Spleen (tissue), 11 donors: Measurements from ENCODE around the gene TAP1. TPM values are rescaled to one million over a fixed set of nuclear protein-coding genes. Genes with fewer than 3 reads are reported as not detected.

Experiments
- DNase-seq: peaks from one replicate; pipeline ENCODE4 v3.0.0-alpha.2; 2020
- H3K27ac ChIP-seq, 8 donors: fragments of 200-600 bp; sonication (generic) in 7 of 8; 1 replicate in 4 of 8; 2 replicates in 4 of 8; pipeline versions ENCODE4 v1.5.0 to v1.8.0; 2016 to 2021; ENCODE audit warnings: inconsistent platforms in 4 of 8, mild to moderate bottlenecking in 4 of 8, moderate library complexity in 1 of 8
- H3K27me3 ChIP-seq, 7 donors: fragments of 200-600 bp; sonication (generic) in 6 of 7; replicated peaks in 1 of 7; 1 replicate in 4 of 7; 2 replicates in 3 of 7; pipeline versions ENCODE4 v1.5.0 to v1.8.0; 2016 to 2021; ENCODE audit warnings: inconsistent platforms in 3 of 7, mild to moderate bottlenecking in 1 of 7
- H3K36me3 ChIP-seq, 6 donors: fragments of 200-600 bp; sonication (generic) in 5 of 6; 1 replicate in 4 of 6; 2 replicates in 2 of 6; pipeline versions ENCODE4 v1.5.0 to v1.8.0; 2016 to 2021; ENCODE audit warnings: inconsistent platforms in 2 of 6
- H3K4me1 ChIP-seq, 6 donors: fragments of 200-600 bp; sonication (generic) in 5 of 6; 1 replicate in 3 of 6; 2 replicates in 3 of 6; pipeline versions ENCODE4 v1.5.0 to v1.8.0; 2016 to 2021; ENCODE audit warnings: inconsistent platforms in 3 of 6
- H3K4me3 ChIP-seq, 8 donors: fragments of 200-600 bp; sonication (generic) in 7 of 8; 1 replicate in 4 of 8; 2 replicates in 4 of 8; pipeline versions ENCODE4 v1.5.0 to v1.8.0; 2016 to 2021; ENCODE audit warnings: inconsistent platforms in 4 of 8, mild to moderate bottlenecking in 4 of 8, moderate library complexity in 2 of 8
- H3K9me3 ChIP-seq, 8 donors: fragments of 200-600 bp; sonication (generic) in 7 of 8; 1 replicate in 4 of 8; 2 replicates in 4 of 8; pipeline versions ENCODE4 v1.5.0 to v1.8.0; 2016 to 2021; ENCODE audit warnings: inconsistent platforms in 4 of 8
- CTCF ChIP-seq, 11 experiments: fragments of 200-600 bp in 7 of 11; fragments of 450-650 bp in 4 of 11; sonication (generic) in 4 of 11; IDR thresholded peaks in 8 of 11; conservative IDR thresholded peaks in 3 of 11; 1 replicate in 7 of 11; 2 replicates in 4 of 11; pipeline versions ENCODE4 v1.4.0 to v1.8.0; 2016 to 2021; ENCODE audit warnings: antibody characterized with exemption in 11 of 11, inconsistent platforms in 4 of 11, mild to moderate bottlenecking in 1 of 11
- POLR2A ChIP-seq, 3 donors: fragments of 450-650 bp; IDR thresholded peaks; one replicate each; pipeline ENCODE4 v1.5.1; 2017; ENCODE audit warnings: antibody characterized with exemption in 3 of 3, mild to moderate bottlenecking in 1 of 3
- POLR2AphosphoS5 ChIP-seq, 3 donors: sonication (generic); formaldehyde crosslinking; IDR thresholded peaks; one replicate each; pipeline ENCODE4 v1.5.1; 2017; ENCODE audit warnings: antibody characterized with exemption in 3 of 3
- WGBS, 5 donors: extraction: QIAGEN DNeasy Blood & Tissue Kit in 3 of 5; methylation state at CpG; one replicate each; pipeline versions ENCODE4 v1.1.5 to v1.1.7; 2013 to 2018; 5-methylcytosine and 5-hydroxymethylcytosine counted together
- intact Hi-C: fragments of 100-400 bp; cut with DNase I; formaldehyde crosslinking; loops from one replicate; pipeline ENCODE4 v1.15.0; 2023; ENCODE audit warnings: low total_unique reads
- polyA plus RNA-seq, 3 donors: library from polyadenylated mRNA; stranded (reverse); fragments of 200-250 nt; gene quantifications; one replicate each; pipeline ENCODE4 v1.2.1, GENCODE V29; 2013
- total RNA-seq, 7 donors: library from RNA; depleted of rRNA in 3 of 7; stranded (reverse); fragments of >200 nt in 3 of 7; fragmentation: NEBNext Ultra II Directional in 4 of 7; extraction: Animal tissue kit (Norgen Biotek cat#: 25700) in 4 of 7; gene quantifications; one replicate each; pipeline versions ENCODE4 v1.1.0 to v1.2.1, GENCODE V29; 2016 to 2021
- donor health status: healthy with polysubstance abuse.
- donor health status: DM: no; HTN: no; CAD: no; lungs with moderate emphysema.
- donor health status: DM: no; HTN: no; CAD: no.
- donor health status: Bipolar disorder and iron deficiency.
- donor health status: healthy.
- donor health status: DM: no; HTN: no; CAD: no.
- donor health status: DM: yes; HTN: yes; CAD: no.

Gene TAP1
- total and polyA plus RNA-seq, 10 donors = 98.5 to 172 (median 147) TPM

- Histone ChIP-seq H3K27me3 (no peaks in the 10 kb centered on the region), H3K4me3 (peak overlapping the region in 1 of 8 donors; percentile 84), H3K9me3 (no peaks in the 10 kb centered on the region), H3K4me1 (peaks cover 36 to 95% (median 64%) of the 10 kb centered on the region in 6 donors), H3K27ac (peak overlapping the region in 1 of 8 donors; percentile 98), H3K36me3 (peaks cover 0 to 79% (median 53%) of the 10 kb centered on the region in 6 donors)
- intact Hi-C loops = no loop called here
- TF ChIP-seq CTCF (IDR thresholded peaks at IDR 0.05 in 8 of 11, conservative IDR thresholded peaks at IDR 0.05 in 3 of 11) = no peak
- TF ChIP-seq POLR2A (IDR thresholded peaks at IDR 0.05) = no peak
- TF ChIP-seq POLR2AphosphoS5 (IDR thresholded peaks at IDR 0.05) = no peak
- WGBS, 5 donors = 77 to 98% (median 89%) methylated on average over 2 of the region's 2 CpGs
- DNase-seq = no peak
These were observed 16.6 kb downstream of the TAP1 start for GRCh38 chr6:32836873-32837272.

- H3K9me3 ChIP-seq = no peaks in the 10 kb centered on the region
- intact Hi-C loops = no loop called here
- H3K4me1 ChIP-seq = peaks cover 22 to 80% (median 49%) of the 10 kb centered on the region in 6 donors
- no peak overlapping the region for H3K27ac ChIP-seq
- no peaks in the 10 kb centered on the region for H3K27me3 ChIP-seq
- DNase-seq = no peak
- peaks cover 0 to 79% (median 53%) of the 10 kb centered on the region in 6 donors for H3K36me3 ChIP-seq
- 92 to 95% (median 93%) methylated on average over 16 of the region's 16 CpGs for WGBS, 5 donors
- H3K4me3 ChIP-seq = no peak overlapping the region
- TF ChIP-seq POLR2AphosphoS5 (IDR thresholded peaks at IDR 0.05) = no peak
- TF ChIP-seq POLR2A (IDR thresholded peaks at IDR 0.05) = no peak
- TF ChIP-seq CTCF (IDR thresholded peaks at IDR 0.05 in 8 of 11, conservative IDR thresholded peaks at IDR 0.05 in 3 of 11) = no peak
These were observed 18.2 kb downstream of the TAP1 start for GRCh38 chr6:32835167-32835893.

GRCh38 chr6:32833664-32834063 lies 19.8 kb downstream of the TAP1 start:
- intact Hi-C loops = loop anchor here (5.0 kb wide), 1 partner anchor 34 kb away; no protein-coding TSS in a partner anchor
- Histone ChIP-seq H3K9me3 (no peaks in the 10 kb centered on the region), H3K4me3 (no peak overlapping the region), H3K27me3 (no peaks in the 10 kb centered on the region), H3K27ac (no peak overlapping the region), H3K4me1 (peaks cover 17 to 64% (median 32%) of the 10 kb centered on the region in 6 donors), H3K36me3 (peaks cover 0 to 89% (median 67%) of the 10 kb centered on the region in 6 donors)
- 75 to 80% (median 79%) methylated on average over 5 of the region's 5 CpGs for WGBS, 5 donors
- DNase-seq = no peak
- TF ChIP-seq POLR2AphosphoS5 (IDR thresholded peaks at IDR 0.05) = no peak
- TF ChIP-seq CTCF (IDR thresholded peaks at IDR 0.05 in 8 of 11, conservative IDR thresholded peaks at IDR 0.05 in 3 of 11) = no peak
- TF ChIP-seq POLR2A (IDR thresholded peaks at IDR 0.05) = no peak

DNA sequence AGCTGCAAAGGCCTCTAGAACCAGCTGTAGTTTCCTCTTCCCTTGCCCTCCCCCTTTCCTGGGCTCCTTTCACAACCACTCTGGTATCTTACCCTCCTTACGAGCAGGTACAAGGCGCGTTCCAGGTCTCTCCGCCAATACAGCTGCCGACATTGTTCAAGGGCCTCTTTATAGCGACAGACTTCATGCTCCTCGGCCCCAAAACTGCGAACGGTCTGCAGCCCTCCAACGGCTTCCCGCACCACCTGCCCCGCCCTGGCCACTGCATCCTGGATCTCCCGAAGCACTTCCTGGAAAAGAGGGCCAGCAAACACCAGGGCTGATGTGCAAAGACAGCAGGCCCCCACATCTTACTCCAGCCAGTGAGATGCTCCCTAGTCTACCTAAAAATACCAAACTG lies 21.0 kb downstream of the TAP1 start:
- no peaks in the 10 kb centered on the region for H3K27me3 ChIP-seq
- H3K9me3 ChIP-seq = no peaks in the 10 kb centered on the region
- no peak overlapping the region for H3K4me3 ChIP-seq
- peaks cover 10 to 56% (median 27%) of the 10 kb centered on the region in 6 donors for H3K4me1 ChIP-seq
- intact Hi-C loops = loop anchor here (5.0 kb wide), 1 partner anchor 35 kb away; no protein-coding TSS in a partner anchor
- H3K36me3 ChIP-seq = peaks cover 0 to 100% (median 76%) of the 10 kb centered on the region in 6 donors
- H3K27ac ChIP-seq = no peak overlapping the region
- no peak for DNase-seq
- 75 to 88% (median 77%) methylated on average over 13 of the region's 13 CpGs for WGBS, 5 donors
- TF ChIP-seq POLR2AphosphoS5 (IDR thresholded peaks at IDR 0.05) (peak in 1 of 3 donors; percentile 45), POLR2A (IDR thresholded peaks at IDR 0.05) (no peak), CTCF (IDR thresholded peaks at IDR 0.05 in 8 of 11, conservative IDR thresholded peaks at IDR 0.05 in 3 of 11) (no peak)
